Prostate gland (tissue), 2 donors: Measurements from ENCODE around the gene AUTS2.

Source experiments
- POLR2A ChIP-seq: fragments of 450-650 bp; IDR thresholded peaks from one replicate; pipeline ENCODE4 v1.6.1; 2016; ENCODE audit warnings: antibody characterized with exemption, mild to moderate bottlenecking
- TF ChIP-seq, protein P1 (sequence below), 4 experiments: fragments of 200-600 bp in 2 of 4; fragments of 450-650 bp in 2 of 4; sonication (generic) in 2 of 4; IDR thresholded peaks; 1 replicate in 3 of 4; 2 replicates in 1 of 4; pipeline ENCODE4 v1.5.1; 2016 to 2019; ENCODE audit warnings: antibody characterized with exemption in 4 of 4, mild to moderate bottlenecking in 2 of 4, moderate library complexity in 2 of 4

DNA sequence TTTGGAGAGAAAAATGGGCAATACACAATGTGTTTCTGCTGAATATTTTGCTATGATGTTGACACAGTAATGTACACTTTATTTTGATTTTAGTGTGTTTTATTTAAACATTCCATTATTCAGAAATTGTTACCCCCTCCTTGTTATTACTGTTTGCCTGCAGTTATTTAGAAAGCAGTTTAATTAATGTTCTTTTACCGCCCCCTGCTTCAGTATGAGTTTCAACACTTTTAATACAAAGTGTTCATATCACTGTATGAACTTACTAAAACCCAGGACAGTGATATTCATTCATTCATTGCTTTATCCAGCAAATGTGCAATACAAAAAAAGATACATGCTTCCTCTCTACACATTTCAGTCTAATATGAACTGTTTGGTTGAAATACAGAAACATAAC, 159.3 kb downstream of the AUTS2 start:
- TF ChIP-seq, protein P1, sequence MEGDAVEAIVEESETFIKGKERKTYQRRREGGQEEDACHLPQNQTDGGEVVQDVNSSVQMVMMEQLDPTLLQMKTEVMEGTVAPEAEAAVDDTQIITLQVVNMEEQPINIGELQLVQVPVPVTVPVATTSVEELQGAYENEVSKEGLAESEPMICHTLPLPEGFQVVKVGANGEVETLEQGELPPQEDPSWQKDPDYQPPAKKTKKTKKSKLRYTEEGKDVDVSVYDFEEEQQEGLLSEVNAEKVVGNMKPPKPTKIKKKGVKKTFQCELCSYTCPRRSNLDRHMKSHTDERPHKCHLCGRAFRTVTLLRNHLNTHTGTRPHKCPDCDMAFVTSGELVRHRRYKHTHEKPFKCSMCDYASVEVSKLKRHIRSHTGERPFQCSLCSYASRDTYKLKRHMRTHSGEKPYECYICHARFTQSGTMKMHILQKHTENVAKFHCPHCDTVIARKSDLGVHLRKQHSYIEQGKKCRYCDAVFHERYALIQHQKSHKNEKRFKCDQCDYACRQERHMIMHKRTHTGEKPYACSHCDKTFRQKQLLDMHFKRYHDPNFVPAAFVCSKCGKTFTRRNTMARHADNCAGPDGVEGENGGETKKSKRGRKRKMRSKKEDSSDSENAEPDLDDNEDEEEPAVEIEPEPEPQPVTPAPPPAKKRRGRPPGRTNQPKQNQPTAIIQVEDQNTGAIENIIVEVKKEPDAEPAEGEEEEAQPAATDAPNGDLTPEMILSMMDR (IDR thresholded peaks at IDR 0.05): no peak
- TF ChIP-seq POLR2A: no peak
